ENCODE data around the gene SHOC2.
"Not testable (repeated sequence)": the region's sequence is repeated elsewhere in the genome, so short reads cannot be mapped to it uniquely, and the experiment has no call there.

Gene SHOC2

DNA sequence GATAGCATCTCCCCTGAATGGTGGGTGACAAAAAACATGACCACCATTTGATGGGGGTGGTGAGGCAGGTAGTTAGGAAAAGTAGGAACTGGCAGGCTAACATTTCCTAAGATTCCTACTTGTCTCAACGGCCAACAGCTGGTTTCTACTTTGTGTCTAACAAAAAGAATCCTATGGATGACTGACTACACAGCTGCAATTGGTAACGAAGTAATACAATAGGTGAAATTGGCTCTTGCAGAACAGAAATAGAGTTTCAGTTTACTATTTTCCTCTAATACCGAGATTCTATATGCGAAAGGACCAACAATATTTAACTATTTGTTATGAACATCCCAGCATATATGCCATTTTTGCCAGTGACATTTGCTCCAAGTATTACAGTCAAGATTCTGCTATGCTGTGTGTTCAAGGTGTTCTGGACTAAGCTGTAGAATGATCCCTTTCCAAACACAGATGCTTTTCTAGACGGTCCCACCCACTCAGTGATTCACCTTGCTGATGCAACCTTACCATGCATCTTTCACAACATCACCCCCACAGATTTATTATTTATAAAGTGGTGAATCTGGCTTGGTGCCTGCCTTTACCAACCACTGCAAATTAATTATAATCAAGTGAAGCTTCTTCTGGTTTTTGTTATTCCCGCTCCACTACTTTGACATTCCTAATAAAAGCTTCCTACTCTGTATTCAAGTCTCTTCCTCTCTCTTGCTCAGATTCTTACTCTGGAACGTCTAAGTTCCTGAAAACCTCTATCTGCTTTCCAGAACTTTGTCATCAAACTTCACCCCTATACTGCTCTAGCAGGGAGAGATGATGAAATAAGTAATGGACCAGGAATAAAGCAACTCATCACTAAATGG lies 17.2 kb upstream of the SHOC2 start:
- no peak for DNase-seq

DNA sequence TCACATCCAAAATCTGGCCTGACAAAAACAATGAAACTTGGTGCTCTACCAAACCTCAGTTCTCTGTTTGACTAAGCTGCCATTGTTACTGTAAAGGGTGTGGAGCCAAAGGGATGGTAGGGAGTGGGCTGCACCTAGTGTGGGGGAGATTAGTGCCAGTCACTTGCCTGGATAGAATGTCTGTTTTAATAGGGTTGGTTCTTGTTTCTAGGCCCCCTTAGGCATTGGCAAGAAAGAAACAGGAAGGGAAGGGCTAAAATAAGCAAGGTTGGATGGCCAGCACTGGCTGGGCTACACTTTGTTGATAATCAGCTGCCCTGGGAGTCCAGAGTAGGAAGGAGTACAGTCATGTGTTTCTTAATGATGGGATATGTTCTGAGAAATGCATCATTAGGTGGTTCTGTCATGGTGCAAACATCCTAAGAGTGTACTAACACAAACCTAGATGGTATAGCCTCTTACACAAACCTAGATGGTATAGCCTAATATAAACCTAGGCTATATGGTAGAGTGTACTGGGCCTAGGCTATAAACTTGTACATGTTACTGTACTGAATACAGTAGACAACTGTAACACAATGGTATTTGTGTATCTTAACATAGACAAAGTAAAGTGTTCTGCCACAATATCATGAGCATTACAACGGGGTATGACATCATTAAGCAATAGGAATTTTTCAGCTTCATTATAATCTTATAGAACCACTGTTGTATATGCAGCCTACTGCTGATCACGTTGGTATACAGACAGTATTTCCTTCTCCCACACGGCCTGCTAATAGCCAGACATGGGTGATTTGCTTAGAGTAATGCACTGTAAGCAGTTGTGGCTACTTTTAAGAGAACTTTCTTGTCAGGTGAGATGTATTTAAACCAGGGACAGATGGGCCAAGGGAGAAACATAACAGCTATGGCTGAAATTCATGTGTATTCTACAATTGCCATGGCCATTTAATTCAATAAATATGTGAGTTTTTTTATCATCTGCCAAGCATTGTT lies 15.8 kb upstream of the SHOC2 start:
- DNase-seq: no peak

DNA sequence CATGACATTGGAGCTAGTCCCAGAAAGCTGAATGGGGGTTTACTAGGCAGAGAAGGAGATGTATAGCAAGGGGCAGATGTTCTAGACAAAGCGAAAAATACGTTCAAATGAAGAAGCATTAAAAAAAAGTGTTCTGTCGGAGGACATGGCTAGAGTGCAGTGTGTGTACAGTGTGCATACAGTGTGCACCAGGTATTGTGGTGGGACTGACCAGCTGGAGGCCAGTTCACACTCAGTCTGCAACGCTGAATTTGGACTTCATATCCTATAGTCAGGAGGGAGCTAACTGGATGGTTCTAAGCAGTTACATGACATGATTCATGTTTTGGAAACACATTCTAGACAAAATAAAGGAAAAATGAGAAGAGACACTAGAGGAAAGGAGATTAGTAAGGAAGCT lies 9.3 kb upstream of the SHOC2 start:
- no peak for DNase-seq

DNA sequence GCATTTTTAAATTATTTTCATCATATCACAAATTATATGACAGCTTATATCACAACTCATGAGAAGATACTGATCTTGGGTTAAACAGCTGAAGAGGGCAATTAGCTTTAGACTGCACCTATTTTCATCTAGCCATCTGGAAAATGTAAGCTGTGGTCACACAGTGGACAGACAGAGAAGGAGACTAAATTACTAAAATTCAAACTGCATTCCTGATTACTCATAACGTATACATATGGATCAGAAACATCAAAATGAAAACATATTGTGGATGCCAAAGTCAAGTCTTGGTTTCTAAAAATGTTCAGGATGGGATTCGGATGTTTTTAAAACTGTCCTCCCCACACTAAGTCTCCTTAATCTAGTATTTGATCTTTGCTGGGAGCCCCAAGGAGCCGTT lies 7.0 kb upstream of the SHOC2 start:
- no peak for DNase-seq

- no peak for DNase-seq
These were observed 5.0 kb upstream of the SHOC2 start for GRCh38 chr10:110914431-110914830.

GRCh38 chr10:110915035-110915434 lies 4.4 kb upstream of the SHOC2 start:
- no peak for DNase-seq

DNA sequence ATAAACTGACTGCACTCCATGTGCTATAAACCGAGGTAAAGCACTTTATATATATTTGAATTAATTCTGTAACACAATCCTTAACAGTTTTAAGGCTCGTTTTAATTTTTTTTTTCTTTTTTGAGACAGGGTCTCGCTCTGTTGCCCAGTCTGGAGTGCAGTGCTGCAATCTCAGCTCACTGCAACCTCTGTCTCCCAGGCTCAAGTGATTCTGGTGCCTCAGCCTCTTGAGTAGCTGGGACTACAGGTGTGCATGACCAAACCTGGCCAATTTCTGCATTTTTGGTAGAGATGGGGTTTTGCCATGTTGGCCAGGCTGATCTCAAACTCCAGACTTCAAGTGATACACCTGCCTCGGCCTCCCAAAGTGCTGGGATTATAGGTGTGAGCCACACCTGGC lies 3.8 kb upstream of the SHOC2 start:
- DNase-seq: not testable (repeated sequence)

DNA sequence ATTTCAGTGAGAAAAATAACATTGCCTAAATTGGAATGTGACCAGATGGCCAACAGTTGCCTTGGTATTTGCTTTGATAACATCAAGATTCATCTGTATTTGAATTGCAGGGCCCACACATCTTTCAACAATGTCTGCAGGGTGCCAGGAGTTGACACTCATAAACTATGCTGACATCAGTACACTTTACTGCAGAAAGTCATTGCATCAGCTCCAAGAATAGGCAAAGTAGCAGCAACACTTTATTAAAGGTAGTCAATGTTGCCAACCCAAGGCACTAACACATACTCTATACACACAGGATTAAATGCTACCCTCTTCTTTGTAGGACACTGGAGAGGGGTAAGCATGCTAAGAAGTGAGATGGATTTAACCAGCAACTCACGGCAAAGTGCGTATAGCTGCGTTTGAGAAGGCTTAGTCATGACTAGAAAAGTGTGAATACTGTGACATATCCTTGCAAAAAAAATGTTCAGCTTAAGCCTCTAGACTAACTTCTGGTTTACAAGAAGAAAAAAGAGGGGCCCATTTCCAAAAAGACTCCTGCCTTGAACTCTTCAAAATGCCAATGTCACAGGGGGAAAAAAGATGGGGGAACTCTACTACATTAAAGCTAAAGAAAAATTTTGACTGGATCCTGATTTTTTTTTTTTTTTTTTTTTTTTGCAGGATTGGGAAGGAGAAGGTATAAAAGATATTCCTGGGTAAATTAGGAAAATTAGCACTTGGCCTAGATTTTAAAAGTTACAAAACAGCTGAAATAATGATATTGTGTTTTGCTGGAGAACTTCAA lies 2.7 kb upstream of the SHOC2 start:
- no peak for DNase-seq

- peak; percentile 98 for DNase-seq
These were observed 1.1 kb upstream of the SHOC2 start for GRCh38 chr10:110918269-110918642.

DNA sequence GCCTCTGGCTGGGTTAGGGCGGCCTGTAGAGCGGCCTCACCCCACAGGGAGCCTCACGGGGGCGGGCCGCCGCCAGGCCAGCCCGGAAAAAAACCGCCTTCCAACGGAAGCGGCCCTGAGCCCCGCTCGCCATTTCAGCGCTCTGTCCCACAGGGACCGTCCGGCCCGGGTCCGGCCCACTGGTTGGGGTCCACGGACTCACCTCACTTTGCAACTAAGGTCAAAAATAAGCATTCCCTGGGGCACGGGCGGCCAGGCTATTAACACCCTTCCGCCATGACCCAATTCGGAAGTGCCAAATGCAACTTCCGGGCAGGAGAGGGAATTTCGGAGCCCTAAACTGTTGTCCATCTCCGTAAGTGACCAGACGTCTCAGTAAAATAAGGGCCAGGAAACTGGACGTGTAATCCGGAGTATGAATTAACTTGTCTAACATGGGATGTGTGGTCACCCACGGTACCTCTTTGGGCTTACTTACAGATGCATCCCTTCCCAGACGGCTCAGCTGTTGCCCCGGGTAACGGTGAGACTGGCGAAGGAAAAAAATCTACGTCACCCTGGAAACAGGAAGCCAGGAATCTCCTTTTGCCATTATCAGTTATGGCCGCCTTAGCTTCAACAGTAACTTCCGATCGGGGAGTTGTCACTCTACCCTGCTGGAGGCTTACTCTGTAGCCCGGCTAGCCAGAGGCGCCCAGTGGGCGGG lies 608 bp upstream of the SHOC2 start, which contains the start of gene BBIP1:
Gene BBIP1 (minus strand): TSS at position 538 of the 706 bp plus-strand sequence. CDS start 1,023 bp downstream, outside the sequence.
- no peak for DNase-seq

DNA sequence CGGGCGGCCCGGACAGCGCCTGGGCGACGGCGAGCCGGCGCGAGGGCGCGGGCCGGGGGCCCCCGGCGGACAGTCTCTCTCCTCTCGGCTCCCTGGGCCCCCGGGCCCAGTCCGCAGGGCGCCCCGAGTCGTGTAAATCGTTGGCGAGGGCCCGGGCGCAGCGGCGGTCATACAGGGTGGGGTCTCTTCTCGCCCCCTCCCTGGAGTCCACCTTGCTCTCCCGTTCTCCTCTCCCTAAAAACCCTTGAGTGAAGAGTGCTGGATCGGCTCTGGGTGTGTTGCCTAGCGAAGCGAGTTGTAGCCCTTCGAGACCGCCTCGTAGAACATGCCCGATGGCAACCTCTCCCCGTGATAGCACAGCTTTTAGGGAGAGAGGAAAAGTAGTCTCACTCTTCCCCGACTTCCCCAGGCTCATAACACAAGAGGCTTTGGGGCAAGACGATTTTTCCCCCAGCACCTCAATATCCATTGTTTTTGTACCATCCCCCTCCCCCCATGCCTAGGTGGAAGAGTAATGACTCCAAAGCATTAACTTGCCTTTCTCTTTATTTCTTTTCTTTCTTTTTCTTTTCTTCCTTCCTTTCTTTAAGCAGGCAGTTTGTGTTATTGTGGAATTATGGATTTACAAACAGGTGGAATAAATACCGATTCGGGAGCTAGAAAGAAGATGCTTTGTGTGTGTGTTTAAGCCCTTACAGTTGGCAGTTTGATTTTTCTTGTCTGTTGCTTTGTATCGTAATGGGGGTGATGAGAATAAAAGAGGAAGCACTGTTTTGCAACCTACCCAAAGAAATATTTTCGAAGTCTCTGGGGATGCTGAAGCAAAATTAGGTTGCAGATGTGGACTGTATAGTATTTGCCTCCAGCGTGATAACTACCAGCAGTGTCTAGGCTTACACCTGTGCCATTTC lies 822 bp downstream of the SHOC2 start:
- DNase-seq: peak; percentile 70

DNA sequence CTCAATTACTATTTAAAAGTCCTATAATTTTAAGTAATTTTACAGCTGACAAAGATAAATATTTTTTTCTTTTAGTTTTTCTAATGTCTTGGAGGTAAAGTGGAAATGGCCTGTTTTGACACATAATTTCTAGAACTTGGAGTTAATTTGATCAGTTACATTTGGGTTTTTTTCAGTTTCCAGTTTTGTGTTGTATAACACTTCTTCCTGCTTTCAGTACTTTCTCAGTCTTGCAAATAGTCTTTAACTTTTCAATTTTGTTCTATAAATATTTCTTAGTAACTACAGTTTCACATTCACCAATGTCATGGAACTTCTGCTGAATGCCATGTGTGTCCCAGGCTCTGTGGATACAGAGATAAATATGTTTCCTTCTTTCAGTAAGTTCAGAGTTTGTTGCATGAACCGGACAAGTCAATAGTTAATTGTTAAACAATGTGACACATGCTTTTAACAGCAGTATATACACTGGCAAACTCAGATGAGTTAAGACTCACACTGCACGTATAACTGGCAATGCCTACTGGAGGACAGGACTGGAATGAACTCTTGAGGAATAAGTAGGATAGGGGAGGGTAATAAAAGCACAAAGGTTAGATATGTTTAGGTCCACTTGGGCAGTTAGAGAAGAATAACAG lies 4.6 kb downstream of the SHOC2 start:
- DNase-seq: no peak

DNA sequence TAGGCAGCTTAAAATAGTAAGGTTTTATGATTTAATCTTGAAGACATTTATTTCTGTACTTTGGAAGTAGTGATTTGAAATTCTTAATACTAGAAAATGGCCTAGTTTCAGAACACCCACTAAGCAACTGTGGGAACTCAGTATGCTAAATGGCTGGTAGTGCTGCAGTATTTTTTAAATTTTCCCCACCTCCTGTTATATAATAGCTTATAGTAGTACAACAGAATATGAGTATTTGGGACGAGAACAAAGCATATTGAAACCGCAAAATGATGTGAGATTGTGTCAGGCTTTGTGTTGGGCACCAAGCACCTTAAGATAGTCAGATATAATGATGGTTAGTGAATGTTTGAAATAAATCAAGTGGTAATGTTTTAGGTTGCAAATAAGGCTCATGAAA lies 8.1 kb downstream of the SHOC2 start:
- no peak for DNase-seq

DNA sequence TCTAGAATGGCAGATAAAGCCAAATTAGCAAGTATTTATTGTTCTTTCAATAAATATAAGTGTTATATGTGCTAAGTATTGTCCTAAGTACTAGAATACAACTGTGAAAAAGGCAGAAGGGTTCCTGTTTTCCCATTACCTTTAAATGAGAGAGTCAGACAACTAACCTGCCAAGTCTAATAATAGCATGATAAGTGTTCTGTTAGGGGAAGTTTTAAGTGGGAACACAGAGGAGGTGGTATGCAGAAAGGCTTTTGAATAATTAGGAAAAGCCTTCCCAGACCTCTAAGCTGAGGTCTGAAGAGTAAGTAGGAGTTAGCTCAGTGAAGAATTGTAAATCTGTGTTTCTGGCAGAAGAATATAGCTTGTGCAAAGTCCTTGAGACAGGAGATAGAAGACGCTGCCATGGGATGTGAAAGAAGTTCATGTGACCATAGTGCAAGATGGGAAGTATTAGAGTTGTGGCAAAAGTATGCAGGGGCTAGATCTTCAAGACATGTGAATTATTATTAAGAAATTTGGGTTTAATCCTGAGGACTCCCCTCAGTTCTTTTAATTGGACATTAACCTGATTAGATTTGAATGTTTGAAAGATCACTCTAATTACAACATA lies 12.5 kb downstream of the SHOC2 start:
- DNase-seq: no peak

GRCh38 chr10:110932505-110933180 lies 13.2 kb downstream of the SHOC2 start:
- DNase-seq: no peak

- DNase-seq: no peak
These were observed 17.4 kb downstream of the SHOC2 start for GRCh38 chr10:110936757-110937156.

GRCh38 chr10:110939419-110939818 lies 20.0 kb downstream of the SHOC2 start:
- no peak for DNase-seq

GRCh38 chr10:110944792-110945396 lies 25.5 kb downstream of the SHOC2 start:
- DNase-seq: no peak

DNA sequence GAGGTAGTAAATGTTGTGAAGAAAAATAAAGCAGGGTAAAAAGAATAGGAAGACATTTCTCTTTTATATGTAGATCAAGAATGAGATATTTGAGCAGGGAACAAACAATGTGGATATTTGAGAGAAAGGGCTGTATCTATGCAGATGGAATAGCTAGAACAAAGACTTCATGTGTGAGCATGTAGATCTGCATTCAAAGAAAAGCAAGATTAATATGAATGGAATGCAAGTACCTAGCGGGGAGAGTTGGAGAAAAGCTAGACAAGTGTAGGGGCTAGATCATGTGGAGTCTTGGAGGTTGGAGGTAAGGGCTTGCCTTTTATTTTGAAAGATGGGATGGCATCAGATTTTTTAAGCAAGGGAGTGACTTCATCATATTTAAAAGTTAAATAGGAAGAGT lies 27.1 kb downstream of the SHOC2 start:
- no peak for DNase-seq
